Kidney epithelial cell (primary cell): Measurements from ENCODE around the gene TMEM92. TPM values are rescaled to one million over a fixed set of nuclear protein-coding genes. Genes with fewer than 3 reads are reported as not detected.

Source experiments
- DNase-seq: peaks from one replicate; pipeline ENCODE4 v3.0.0-alpha.2; 2010; ENCODE audit warnings: low read depth
- H3K27me3 ChIP-seq: 2 replicates; pipeline ENCODE4 v1.6.0; 2011; ENCODE audit warnings: low read length; ENCODE audit not compliant: control insufficient read depth, insufficient read depth
- H3K36me3 ChIP-seq: 2 replicates; pipeline ENCODE4 v1.5.1; 2011; ENCODE audit warnings: low read length; ENCODE audit not compliant: control insufficient read depth, insufficient read depth
- H3K4me3 ChIP-seq: 2 replicates; pipeline ENCODE4 v1.5.1; 2011; ENCODE audit warnings: low read depth, mild to moderate bottlenecking, control low read depth, low read length
- CTCF ChIP-seq: IDR thresholded peaks from 2 replicates; pipeline ENCODE4 v1.5.1; 2011; ENCODE audit warnings: mild to moderate bottlenecking, moderate library complexity, low read length, control low read depth, inconsistent platforms; ENCODE audit not compliant: insufficient read depth, poor library complexity, severe bottlenecking
- total RNA-seq: library from RNA; depleted of rRNA; stranded (reverse); fragments of >200 nt; gene quantifications from 2 replicates; pipeline ENCODE4 v1.2.3, GENCODE V29; 2015

The TMEM92 gene
- total RNA-seq, 1 donor from 2014 or later, result 1.5 TPM

GRCh38 chr17:50260501-50260911 lies 13.8 kb upstream of the TMEM92 start:
- Histone ChIP-seq H3K4me3 (no peak overlapping the region), H3K36me3 (no peaks in the 10 kb centered on the region), H3K27me3 (no peaks in the 10 kb centered on the region)
- TF ChIP-seq CTCF, result no peak
- DNase-seq, result no peak

GRCh38 chr17:50261051-50261915 lies 13.0 kb upstream of the TMEM92 start:
- DNase-seq, result no peak
- Histone ChIP-seq H3K36me3 (no peaks in the 10 kb centered on the region), H3K27me3 (no peaks in the 10 kb centered on the region), H3K4me3 (no peak overlapping the region)
- no peak for TF ChIP-seq CTCF

DNA sequence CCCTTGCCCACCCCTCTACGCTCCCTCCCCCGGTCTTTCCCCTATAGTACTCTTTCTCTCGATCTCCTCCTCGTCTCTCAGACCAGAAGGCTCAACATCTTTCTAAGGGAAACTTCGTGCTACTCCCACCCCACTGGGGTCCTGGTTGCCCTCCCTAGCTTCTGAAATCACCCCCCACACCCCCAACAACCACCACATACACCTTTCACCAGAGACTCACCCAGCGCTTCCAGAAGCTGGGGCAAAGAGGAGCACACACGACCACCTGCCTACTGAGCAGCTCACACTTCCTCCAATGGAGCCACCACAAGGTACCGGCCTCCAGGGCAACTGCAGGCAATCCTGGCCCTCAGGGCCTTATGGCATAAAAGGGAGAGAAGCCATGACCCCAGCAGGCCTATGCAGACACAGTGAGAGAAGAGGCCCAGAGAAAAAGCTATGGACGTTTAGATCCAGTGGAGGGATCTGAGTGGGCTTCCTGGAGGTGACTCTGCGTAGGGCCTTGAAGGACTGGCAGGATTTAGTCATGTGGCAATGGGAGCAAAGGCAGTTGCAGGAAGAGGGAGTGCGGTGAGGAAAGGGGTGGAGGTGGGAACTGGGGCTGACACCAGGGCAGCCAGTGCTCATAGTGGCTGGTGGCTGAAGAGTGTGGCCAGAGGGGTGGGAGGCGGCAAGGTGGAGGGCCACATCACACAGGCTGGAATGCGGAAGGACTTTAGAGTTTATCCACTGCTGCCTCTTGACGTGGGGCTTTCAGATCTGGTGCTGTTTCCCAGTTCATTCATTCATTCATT lies 12.1 kb upstream of the TMEM92 start:
- Histone ChIP-seq H3K36me3 (no peaks in the 10 kb centered on the region), H3K27me3 (no peaks in the 10 kb centered on the region), H3K4me3 (no peak overlapping the region)
- TF ChIP-seq CTCF, result no peak
- DNase-seq, result no peak

GRCh38 chr17:50263331-50264262 lies 10.7 kb upstream of the TMEM92 start:
- TF ChIP-seq CTCF, result no peak
- DNase-seq, result no peak
- Histone ChIP-seq H3K27me3 (no peaks in the 10 kb centered on the region), H3K4me3 (no peak overlapping the region), H3K36me3 (no peaks in the 10 kb centered on the region)

- no peak for TF ChIP-seq CTCF
- Histone ChIP-seq H3K36me3 (no peaks in the 10 kb centered on the region), H3K4me3 (no peak overlapping the region), H3K27me3 (no peaks in the 10 kb centered on the region)
- DNase-seq, result no peak
These were observed 9.8 kb upstream of the TMEM92 start for GRCh38 chr17:50264263-50265113.
